ACC112 (cell line): ENCODE data around the gene VSIR.

Experiments used
- H2AFZ ChIP-seq: fragments of 200-600 bp; sonication (generic); one replicate; pipeline ENCODE4 v1.6.0; 2017; ENCODE audit warnings: antibody characterized with exemption, low read length; ENCODE audit not compliant: unreplicated experiment
- H3K27ac ChIP-seq: fragments of 200-600 bp; sonication (generic); 2 replicates; pipeline ENCODE4 v1.5.1; 2014; ENCODE audit warnings: low read depth, mild to moderate bottlenecking, antibody characterized with exemption, low read length, moderate library complexity
- H3K27me3 ChIP-seq: fragments of 200-600 bp; sonication (generic); 2 replicates; pipeline ENCODE4 v1.6.1; 2014; ENCODE audit warnings: mild to moderate bottlenecking, antibody characterized with exemption, low read length, moderate library complexity, mixed read lengths; ENCODE audit not compliant: insufficient read depth
- H3K36me3 ChIP-seq: fragments of 200-600 bp; sonication (generic); 2 replicates; pipeline ENCODE4 v1.6.1; 2016; ENCODE audit warnings: mild to moderate bottlenecking, antibody characterized with exemption, low read length, moderate library complexity, mixed read lengths; ENCODE audit not compliant: insufficient read depth
- H3K4me1 ChIP-seq: fragments of 200-600 bp; sonication (generic); one replicate; pipeline ENCODE4 v1.6.1; 2016; ENCODE audit warnings: low read length, mixed read lengths; ENCODE audit not compliant: insufficient read depth, unreplicated experiment, control insufficient read depth
- H3K4me3 ChIP-seq: fragments of 200-600 bp; sonication (generic); 2 replicates; pipeline ENCODE4 v1.5.1; 2014; ENCODE audit warnings: mild to moderate bottlenecking, low read depth, low read length
- H3K79me2 ChIP-seq: fragments of 200-600 bp; sonication (generic); one replicate; pipeline ENCODE4 v1.6.0; 2016; ENCODE audit warnings: low read length; ENCODE audit not compliant: control insufficient read depth, unreplicated experiment, insufficient read depth

The VSIR gene

GRCh38 chr10:71761105-71761511 lies 12.2 kb downstream of the VSIR start:
- Histone ChIP-seq H3K4me3 (no peak overlapping the region), H3K27ac (no peak overlapping the region), H2AFZ (no peak overlapping the region), H3K79me2 (no peaks in the 10 kb centered on the region), H3K4me1 (peaks cover 21% of the 10 kb centered on the region), H3K27me3 (no peaks in the 10 kb centered on the region), H3K36me3 (no peaks in the 10 kb centered on the region)

- H3K4me1 ChIP-seq: peaks cover 5% of the 10 kb centered on the region
- H3K4me3 ChIP-seq: no peak overlapping the region
- no peaks in the 10 kb centered on the region for H3K36me3 ChIP-seq
- no peaks in the 10 kb centered on the region for H3K27me3 ChIP-seq
- H3K79me2 ChIP-seq: no peaks in the 10 kb centered on the region
- no peak overlapping the region for H3K27ac ChIP-seq
- H2AFZ ChIP-seq: no peak overlapping the region
Observed at GRCh38 chr10:71757399-71757922, 15.9 kb downstream of the VSIR start.

GRCh38 chr10:71756311-71757191 lies 16.8 kb downstream of the VSIR start:
- Histone ChIP-seq H3K4me3 (no peak overlapping the region), H3K36me3 (no peaks in the 10 kb centered on the region), H3K27ac (no peak overlapping the region), H3K79me2 (no peaks in the 10 kb centered on the region), H3K27me3 (no peaks in the 10 kb centered on the region), H2AFZ (no peak overlapping the region), H3K4me1 (peaks cover 5% of the 10 kb centered on the region)

- Histone ChIP-seq H3K36me3 (no peaks in the 10 kb centered on the region), H3K4me3 (no peak overlapping the region), H2AFZ (no peak overlapping the region), H3K79me2 (no peaks in the 10 kb centered on the region), H3K4me1 (no peaks in the 10 kb centered on the region), H3K27ac (no peak overlapping the region), H3K27me3 (no peaks in the 10 kb centered on the region)
Observed at GRCh38 chr10:71755179-71755879, 18.0 kb downstream of the VSIR start.

- H3K36me3 ChIP-seq: no peaks in the 10 kb centered on the region
- no peak overlapping the region for H2AFZ ChIP-seq
- H3K27ac ChIP-seq: no peak overlapping the region
- no peaks in the 10 kb centered on the region for H3K4me1 ChIP-seq
- H3K27me3 ChIP-seq: no peaks in the 10 kb centered on the region
- no peaks in the 10 kb centered on the region for H3K79me2 ChIP-seq
- H3K4me3 ChIP-seq: no peak overlapping the region
Observed at GRCh38 chr10:71754562-71754961, 18.8 kb downstream of the VSIR start.

GRCh38 chr10:71753960-71754505 lies 19.3 kb downstream of the VSIR start:
- H3K4me3 ChIP-seq: no peak overlapping the region
- no peaks in the 10 kb centered on the region for H3K4me1 ChIP-seq
- no peaks in the 10 kb centered on the region for H3K79me2 ChIP-seq
- H3K36me3 ChIP-seq: no peaks in the 10 kb centered on the region
- no peak overlapping the region for H3K27ac ChIP-seq
- H2AFZ ChIP-seq: no peak overlapping the region
- no peaks in the 10 kb centered on the region for H3K27me3 ChIP-seq

- H3K27ac ChIP-seq: no peak overlapping the region
- H3K4me1 ChIP-seq: no peaks in the 10 kb centered on the region
Observed at GRCh38 chr10:71753091-71753959, 20.0 kb downstream of the VSIR start.

GRCh38 chr10:71752391-71753090 lies 20.8 kb downstream of the VSIR start:
- Histone ChIP-seq H3K27ac (no peak overlapping the region), H3K4me3 (no peak overlapping the region), H3K36me3 (no peaks in the 10 kb centered on the region), H3K79me2 (no peaks in the 10 kb centered on the region), H2AFZ (no peak overlapping the region), H3K27me3 (no peaks in the 10 kb centered on the region), H3K4me1 (no peaks in the 10 kb centered on the region)

More at GRCh38 chr10:71753091-71753959, 20.0 kb downstream of the VSIR start:
- Histone ChIP-seq H3K27me3 (no peaks in the 10 kb centered on the region), H3K4me3 (no peak overlapping the region), H2AFZ (no peak overlapping the region), H3K36me3 (no peaks in the 10 kb centered on the region), H3K79me2 (no peaks in the 10 kb centered on the region)

GRCh38 chr10:71751515-71752224 lies 21.6 kb downstream of the VSIR start:
- Histone ChIP-seq H3K4me1 (no peaks in the 10 kb centered on the region), H3K36me3 (no peaks in the 10 kb centered on the region), H3K4me3 (no peak overlapping the region)

More at GRCh38 chr10:71751515-71752224, 21.6 kb downstream of the VSIR start:
- Histone ChIP-seq H3K27ac (no peak overlapping the region), H2AFZ (no peak overlapping the region), H3K79me2 (no peaks in the 10 kb centered on the region), H3K27me3 (no peaks in the 10 kb centered on the region)
